B cell (primary cell): ENCODE data around the gene ZNF598. TPM values are rescaled to one million over a fixed set of nuclear protein-coding genes. Genes with fewer than 3 reads are reported as not detected.

Experiments
- ATAC-seq: fragments of 200-7000 bp; cut with Tn5 transposase; one replicate; pipeline ENCODE4 v1.10.0; 2021; ENCODE audit warnings: low read depth, mild to moderate bottlenecking, moderate number of reproducible peaks, moderate library complexity
- CTCF ChIA-PET: fragments of 350-600 bp; sonication (Branson Sonifier 250); formaldehyde crosslinking; loops from one replicate; lab custom pipeline; 2021; ENCODE audit warnings: antibody characterized with exemption, inconsistent platforms; lab: Charles Lee
- POLR2A ChIA-PET: fragments of 350-600 bp; sonication (Branson Sonifier 250); formaldehyde crosslinking; loops from one replicate; lab custom pipeline; 2021; ENCODE audit warnings: antibody characterized with exemption; lab: Charles Lee
- DNase-seq: peaks from one replicate; pipeline ENCODE4 v3.0.0; 2013
- H2AFZ ChIP-seq: 2 replicates; pipeline ENCODE4 v1.6.1; 2012; ENCODE audit warnings: mild to moderate bottlenecking, low read depth, low read length; ENCODE audit not compliant: insufficient read depth, poor library complexity, severe bottlenecking
- H3K27ac ChIP-seq, 2 donors: 1 replicate in 1 of 2; 2 replicates in 1 of 2; pipeline ENCODE4 v1.5.1; 2012 to 2013; ENCODE audit warnings: low read length in 2 of 2, mild to moderate bottlenecking in 2 of 2, moderate library complexity in 1 of 2
- H3K27me3 ChIP-seq, 4 experiments: fragments of 200-600 bp in 1 of 4; sonication (generic) in 1 of 4; replicated peaks in 1 of 4; 1 replicate in 2 of 4; 2 replicates in 2 of 4; pipeline versions ENCODE4 v1.6.1 to v1.7.0; 2013 to 2016; ENCODE audit warnings: low read length in 3 of 4, mild to moderate bottlenecking in 2 of 4, mixed read lengths in 1 of 4, moderate library complexity in 1 of 4; ENCODE audit not compliant: insufficient read depth in 4 of 4, control insufficient read depth in 3 of 4; ENCODE audit errors: control extremely low read depth in 1 of 4
- H3K36me3 ChIP-seq, 2 experiments: replicated peaks in 1 of 2; 1 replicate in 1 of 2; 2 replicates in 1 of 2; pipeline versions ENCODE4 v1.6.1 to v1.7.1; 2013; ENCODE audit warnings: low read length in 1 of 2; ENCODE audit not compliant: insufficient read depth in 2 of 2, control insufficient read depth in 1 of 2; ENCODE audit errors: control extremely low read depth in 1 of 2, extremely low read depth in 1 of 2
- H3K4me1 ChIP-seq, 2 donors: fragments of 200-600 bp in 1 of 2; sonication (generic) in 1 of 2; 1 replicate in 1 of 2; 2 replicates in 1 of 2; pipeline versions ENCODE4 v1.5.1 to v1.6.1; 2013 to 2017; ENCODE audit warnings: low read length in 2 of 2; ENCODE audit not compliant: control insufficient read depth in 2 of 2, insufficient read depth in 2 of 2
- H3K4me2 ChIP-seq: replicated peaks from 2 replicates; pipeline ENCODE3; 2012; ENCODE audit warnings: mild to moderate bottlenecking, low read depth, low read length; ENCODE audit not compliant: poor library complexity, severe bottlenecking
- H3K4me3 ChIP-seq, 5 experiments: fragments of 200-600 bp in 1 of 5; sonication (generic) in 1 of 5; 1 replicate in 3 of 5; 2 replicates in 2 of 5; pipeline versions ENCODE4 v1.5.1 to v1.7.0; 2011 to 2016; ENCODE audit warnings: low read length in 4 of 5, mild to moderate bottlenecking in 4 of 5, low read depth in 2 of 5, control low read depth in 1 of 5, moderate library complexity in 1 of 5; ENCODE audit not compliant: insufficient read depth in 1 of 5; ENCODE audit errors: control extremely low read depth in 1 of 5, extremely low read depth in 1 of 5
- H3K79me2 ChIP-seq: fragments of 200-600 bp; sonication (generic); one replicate; pipeline ENCODE4 v1.6.0; 2016; ENCODE audit warnings: low read length; ENCODE audit not compliant: control insufficient read depth, insufficient read depth
- H3K9ac ChIP-seq: fragments of 200-600 bp; sonication (generic); 2 replicates; pipeline ENCODE4 v1.6.1; 2017; ENCODE audit warnings: mild to moderate bottlenecking, low read length, moderate library complexity
- H3K9me3 ChIP-seq, 3 donors: one replicate each; pipeline versions ENCODE4 v1.6.1 to v1.7.1; 2013; ENCODE audit warnings: low read length in 2 of 3; ENCODE audit not compliant: control insufficient read depth in 2 of 3, insufficient read depth in 1 of 3; ENCODE audit errors: control extremely low read depth in 1 of 3
- H4K20me1 ChIP-seq: 2 replicates; pipeline ENCODE4 v1.6.0; 2012; ENCODE audit warnings: mild to moderate bottlenecking, low read length; ENCODE audit not compliant: insufficient read depth, control insufficient read depth, poor library complexity, severe bottlenecking
- H3K27ac Mint-ChIP-seq: one replicate; pipeline ENCODE4 v1.8.0; 2021; ENCODE audit warnings: mixed read lengths
- H3K27me3 Mint-ChIP-seq: one replicate; pipeline ENCODE4 v1.8.0; 2021; ENCODE audit warnings: mixed read lengths
- H3K4me1 Mint-ChIP-seq: one replicate; pipeline ENCODE4 v1.8.0; 2021; ENCODE audit warnings: mixed read lengths
- H3K4me3 Mint-ChIP-seq: one replicate; pipeline ENCODE4 v1.8.0; 2021; ENCODE audit warnings: mixed read lengths
- H3K9me3 Mint-ChIP-seq: one replicate; pipeline ENCODE4 v1.8.0; 2022; ENCODE audit warnings: mixed read lengths; ENCODE audit not compliant: insufficient read depth
- CTCF ChIP-seq: fragments of 200-600 bp; IDR thresholded peaks from one replicate; pipeline ENCODE4 v1.8.0; 2022; ENCODE audit warnings: antibody characterized with exemption, mild to moderate bottlenecking
- EZH2 ChIP-seq: IDR thresholded peaks from 2 replicates; pipeline ENCODE4 v1.6.1; 2012; ENCODE audit warnings: borderline replicate concordance, low read depth, mild to moderate bottlenecking, moderate library complexity, low read length; ENCODE audit not compliant: insufficient read depth, poor library complexity, severe bottlenecking
- WGBS: methylation state at CpG from one replicate; pipeline ENCODE4 v1.1.5; 2013; ENCODE audit warnings: missing lambda C conversion rate; ENCODE audit not compliant: insufficient coverage; 5-methylcytosine and 5-hydroxymethylcytosine counted together
- intact Hi-C: fragments of 100-400 bp; cut with micrococcal nuclease; formaldehyde crosslinking; loops from one replicate; pipeline ENCODE4 v1.10.0; 2022
- polyA plus RNA-seq: library from polyadenylated mRNA; depleted of rRNA; stranded (reverse); fragments of >200 nt; gene quantifications from 2 replicates; pipeline ENCODE4 v1.2.3, GENCODE V29; 2012
- total RNA-seq, 2 donors: library from RNA; stranded (reverse); fragments of 120-200 nt in 1 of 2; gene quantifications; 1 replicate in 1 of 2; 2 replicates in 1 of 2; pipeline versions ENCODE4 v1.2.3 to v1.2.4, GENCODE V29; 2013 to 2022

The ZNF598 gene
- total and polyA plus RNA-seq, 2 donors (not counting 1 experiment from before 2014, with no cell fraction given) = 49.5 to 61.5 TPM

- peaks cover 4% of the 10 kb centered on the region for H3K79me2 ChIP-seq
- DNase-seq = no peak
- H3K4me2 ChIP-seq = no peak overlapping the region
- peaks cover 0 to 55% of the 10 kb centered on the region in 2 experiments for H3K36me3 ChIP-seq
- no peak overlapping the region for H3K27ac ChIP-seq
- H3K9me3 Mint-ChIP-seq = no peaks in the 10 kb centered on the region
- H3K4me3 ChIP-seq = no peak overlapping the region
- no peak overlapping the region for H3K4me3 Mint-ChIP-seq
- no peaks in the 10 kb centered on the region for H4K20me1 ChIP-seq
- H3K9ac ChIP-seq = no peak overlapping the region
- no peak overlapping the region for H3K27ac Mint-ChIP-seq
- intact Hi-C loops = no loop called here
- H3K9me3 ChIP-seq = no peaks in the 10 kb centered on the region
- no peaks in the 10 kb centered on the region for H3K27me3 Mint-ChIP-seq
- no peak for TF ChIP-seq CTCF
- TF ChIP-seq EZH2 = no peak
- H2AFZ ChIP-seq = no peak overlapping the region
- WGBS = 98% methylated on average over 17 of the region's 19 CpGs
- no peaks in the 10 kb centered on the region for H3K4me1 Mint-ChIP-seq
- H3K27me3 ChIP-seq = no peaks in the 10 kb centered on the region
- POLR2A ChIA-PET = interaction anchor here (0.7 kb wide), 1 partner anchor 58 kb away, joined by 3 read pairs; no protein-coding TSS in a partner anchor
- H3K4me1 ChIP-seq = no peaks in the 10 kb centered on the region
- CTCF ChIA-PET = interaction anchor here (1.1 to 1.8 kb wide), 2 partner anchors 9 to 83 kb away, joined by 3 to 8 read pairs; partner anchors contain the start of genes NTHL1 and TSC2
- no peak for ATAC-seq
Observed at GRCh38 chr16:2056681-2057407, 47.2 kb upstream of the ZNF598 start.

- no peaks in the 10 kb centered on the region for H3K9me3 ChIP-seq
- no peaks in the 10 kb centered on the region for H3K27me3 ChIP-seq
- WGBS = 87% methylated on average over 14 of the region's 15 CpGs
- no peak overlapping the region for H3K4me3 ChIP-seq
- TF ChIP-seq CTCF (no peak), EZH2 (no peak)
- Mint-ChIP-seq H3K27ac (no peak overlapping the region), H3K27me3 (no peaks in the 10 kb centered on the region), H3K4me1 (no peaks in the 10 kb centered on the region), H3K4me3 (no peak overlapping the region), H3K9me3 (no peaks in the 10 kb centered on the region)
- ChIA-PET POLR2A (no interaction called here), CTCF (interaction anchor here (1.0 to 1.8 kb wide), 3 partner anchors 8 to 84 kb away, joined by 3 to 8 read pairs (median 4); partner anchors contain the start of genes NTHL1 and TSC2)
- H3K36me3 ChIP-seq = peaks cover 0 to 51% of the 10 kb centered on the region in 2 experiments
- no peaks in the 10 kb centered on the region for H4K20me1 ChIP-seq
- H2AFZ ChIP-seq = no peak overlapping the region
- DNase-seq (no peak), ATAC-seq (no peak)
- peaks cover 9% of the 10 kb centered on the region for H3K79me2 ChIP-seq
- intact Hi-C loops = no loop called here
- no peaks in the 10 kb centered on the region for H3K4me1 ChIP-seq
- no peak overlapping the region for H3K4me2 ChIP-seq
- H3K27ac ChIP-seq = no peak overlapping the region
- H3K9ac ChIP-seq = no peak overlapping the region
Observed at GRCh38 chr16:2056077-2056476, 46.5 kb upstream of the ZNF598 start.
